GM19193 (cell line): Measurements from ENCODE around the gene UMPS.

Source experiments
- POLR2A ChIP-seq: IDR thresholded peaks from 4 replicates; pipeline ENCODE4 v1.6.1; 2011; ENCODE audit not compliant: insufficient read depth, insufficient read length; ENCODE audit errors: extremely low read depth

Gene UMPS

DNA sequence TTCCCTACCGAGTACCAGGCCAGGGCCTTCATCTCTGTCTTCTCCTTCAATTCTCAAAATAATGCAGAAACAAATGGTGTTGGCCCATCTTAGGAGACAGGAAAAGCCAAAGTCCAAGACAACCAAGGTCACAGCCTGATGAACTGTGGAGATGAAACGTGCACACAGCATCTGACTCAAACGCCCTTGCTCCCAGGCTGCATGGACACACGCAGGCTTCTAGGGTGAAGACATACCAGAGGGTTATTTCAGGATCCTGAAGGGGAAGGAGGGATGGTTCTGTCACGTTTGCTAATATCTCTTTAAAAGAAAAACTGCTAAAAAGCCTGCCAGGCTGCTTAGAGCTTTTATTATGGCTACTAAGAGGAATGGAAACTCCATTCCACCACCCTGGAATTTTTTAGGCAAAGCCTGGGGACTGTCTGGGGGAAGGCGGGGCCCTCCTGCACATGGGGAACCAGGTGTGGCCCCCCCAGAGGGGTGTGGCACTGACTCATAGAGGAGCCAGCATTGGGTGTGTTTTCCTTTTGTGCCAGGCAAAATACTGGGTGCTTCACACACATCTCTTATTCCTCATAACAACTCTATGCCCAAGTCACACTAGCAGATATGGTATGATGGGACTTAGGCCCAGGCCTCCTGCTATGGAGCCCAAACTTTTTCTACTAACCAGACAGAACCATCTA lies 62.9 kb downstream of the UMPS start:
- TF ChIP-seq POLR2A, result no peak

DNA sequence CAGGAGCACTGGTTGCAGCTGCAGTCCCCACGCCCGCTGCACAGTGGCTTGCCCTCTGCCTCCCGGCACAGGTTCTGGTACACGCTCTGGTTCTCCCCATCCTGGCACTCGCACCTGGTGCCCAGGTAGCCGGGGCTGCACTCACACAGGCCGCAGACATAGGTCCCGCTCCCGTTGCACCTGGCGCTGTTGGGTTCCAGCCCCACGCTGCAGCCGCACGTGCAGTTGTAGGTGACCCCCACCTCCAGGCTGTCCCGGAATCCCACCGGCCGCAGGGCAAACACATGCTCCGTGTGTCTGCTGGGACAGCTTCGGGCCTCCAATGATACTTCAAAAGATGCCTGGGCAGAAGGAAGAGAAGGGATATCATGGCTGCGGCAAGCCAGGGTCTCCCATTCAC lies 66.2 kb downstream of the UMPS start:
- no peak for TF ChIP-seq POLR2A

DNA sequence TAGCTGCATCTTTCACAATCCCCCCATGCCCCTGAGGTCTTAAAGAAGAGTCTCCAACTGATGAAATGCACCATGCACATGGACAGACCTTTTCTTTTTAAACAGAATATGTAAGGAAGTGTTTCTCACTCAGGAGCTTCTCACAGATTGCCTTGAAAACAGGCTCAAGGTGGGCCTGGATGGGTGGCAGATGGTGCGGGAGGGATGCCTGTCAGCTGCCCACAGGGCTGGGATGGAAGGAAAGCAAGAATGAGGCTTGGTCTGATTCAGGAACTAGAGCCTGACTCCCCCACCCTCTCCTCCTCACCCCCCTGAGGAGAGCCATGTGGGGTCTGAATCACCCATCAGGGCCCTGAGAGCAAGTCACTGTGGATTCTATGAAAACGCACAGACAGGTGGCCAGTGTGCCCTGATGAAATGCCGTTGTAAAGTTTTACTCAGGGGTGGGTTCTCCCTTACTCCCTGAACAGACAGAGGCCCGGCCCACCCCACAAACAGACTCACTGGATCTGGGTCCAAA lies 67.2 kb downstream of the UMPS start:
- TF ChIP-seq POLR2A, result no peak
